HG02571 (cell line): ENCODE data around the gene XPA.

Experiments
- ATAC-seq: cut with Tn5 transposase; IDR thresholded peaks from one replicate; pipeline ENCODE4 v1.9.1; 2021; ENCODE audit warnings: mild to moderate bottlenecking, moderate library complexity; ENCODE audit not compliant: unreplicated experiment

Gene XPA

GRCh38 chr9:97659771-97660170 is 37.4 kb downstream of the XPA start:
- ATAC-seq: no peak

GRCh38 chr9:97658707-97659106 is 38.4 kb downstream of the XPA start:
- no peak for ATAC-seq

GRCh38 chr9:97651646-97652045 is 45.5 kb downstream of the XPA start:
- no peak for ATAC-seq

GRCh38 chr9:97647996-97648395 is 49.1 kb downstream of the XPA start:
- no peak for ATAC-seq

GRCh38 chr9:97645720-97646119 is 51.4 kb downstream of the XPA start:
- ATAC-seq: no peak

- no peak for ATAC-seq
These were observed 56.8 kb downstream of the XPA start for GRCh38 chr9:97640325-97640724.

GRCh38 chr9:97638666-97639065 is 58.5 kb downstream of the XPA start:
- ATAC-seq: no peak

- ATAC-seq: no peak
These were observed 60.2 kb downstream of the XPA start for GRCh38 chr9:97636903-97637302.

- no peak for ATAC-seq
These were observed 62.1 kb downstream of the XPA start for GRCh38 chr9:97635026-97635425.

GRCh38 chr9:97633859-97634490 is 63.2 kb downstream of the XPA start:
- peak; percentile 2 for ATAC-seq

- peak; percentile 84 for ATAC-seq
These were observed 63.9 kb downstream of the XPA start, which contains the start of the genes NCBP1 and TSTD2 for GRCh38 chr9:97632985-97633858. Gene NCBP1, plus strand, starts transcription at chr9:97633821. Its CDS starts 61 bp downstream, at chr9:97633882. Gene TSTD2, minus strand, starts transcription at chr9:97633368. Its CDS starts 5,806 bp downstream, at chr9:97627562.

- ATAC-seq: peak; percentile 8
These were observed 64.7 kb downstream of the XPA start for GRCh38 chr9:97632248-97632984.

GRCh38 chr9:97630591-97630990 is 66.5 kb downstream of the XPA start:
- no peak for ATAC-seq

GRCh38 chr9:97629156-97629555 is 68.0 kb downstream of the XPA start:
- no peak for ATAC-seq

GRCh38 chr9:97628668-97629067 is 68.5 kb downstream of the XPA start:
- no peak for ATAC-seq

- no peak for ATAC-seq
These were observed 69.5 kb downstream of the XPA start for GRCh38 chr9:97627624-97628023.

- no peak for ATAC-seq
These were observed 71.5 kb downstream of the XPA start for GRCh38 chr9:97625620-97626019.
